ENCODE measurements around the gene SCOC. TPM values are rescaled to one million over a fixed set of nuclear protein-coding genes. Genes with fewer than 3 reads are reported as not detected.

Gene SCOC
- total RNA-seq, 2 donors from 2014 or later = 49.5 to 55.4 TPM

GRCh38 chr4:140427106-140427918, 53.9 kb downstream of the SCOC start, which contains the start of gene CLGN:
Gene CLGN, minus strand, starts transcription at chr4:140427648. Its CDS starts 14,570 bp downstream, at chr4:140413078.
- intact Hi-C loops (cut with DNase I, micrococcal nuclease) = no loop called here
- peak; percentile 48 to 70 for DNase-seq
- peak; percentile 90 for ATAC-seq

GRCh38 chr4:140427919-140428471, 54.5 kb downstream of the SCOC start:
- DNase-seq (no peak), ATAC-seq (no peak)
- intact Hi-C loops (cut with DNase I, micrococcal nuclease) = no loop called here

Other genes starting within 250 kb of the SCOC start
- gene MAML3, start 219.5 kb upstream of the SCOC start, total RNA-seq = 10 to 100 TPM; 11.8 to 14.6 TPM
- gene CLGN, start 54.0 kb downstream of the SCOC start, total RNA-seq = 1 to 10 TPM in 1 of 2 donors, under 1 TPM in 1; 0.37 to 1.1 TPM
- not detected for gene MGAT4D, start 124.6 kb downstream of the SCOC start, total RNA-seq
- 10 to 100 TPM; 26.1 to 30.9 TPM for gene ELMOD2, start 150.5 kb downstream of the SCOC start, total RNA-seq
- not detected for gene UCP1, start 195.3 kb downstream of the SCOC start, total RNA-seq

Measured in left colon (tissue), 2 donors.